Measurements from ENCODE around the gene NEURL1.

DNA sequence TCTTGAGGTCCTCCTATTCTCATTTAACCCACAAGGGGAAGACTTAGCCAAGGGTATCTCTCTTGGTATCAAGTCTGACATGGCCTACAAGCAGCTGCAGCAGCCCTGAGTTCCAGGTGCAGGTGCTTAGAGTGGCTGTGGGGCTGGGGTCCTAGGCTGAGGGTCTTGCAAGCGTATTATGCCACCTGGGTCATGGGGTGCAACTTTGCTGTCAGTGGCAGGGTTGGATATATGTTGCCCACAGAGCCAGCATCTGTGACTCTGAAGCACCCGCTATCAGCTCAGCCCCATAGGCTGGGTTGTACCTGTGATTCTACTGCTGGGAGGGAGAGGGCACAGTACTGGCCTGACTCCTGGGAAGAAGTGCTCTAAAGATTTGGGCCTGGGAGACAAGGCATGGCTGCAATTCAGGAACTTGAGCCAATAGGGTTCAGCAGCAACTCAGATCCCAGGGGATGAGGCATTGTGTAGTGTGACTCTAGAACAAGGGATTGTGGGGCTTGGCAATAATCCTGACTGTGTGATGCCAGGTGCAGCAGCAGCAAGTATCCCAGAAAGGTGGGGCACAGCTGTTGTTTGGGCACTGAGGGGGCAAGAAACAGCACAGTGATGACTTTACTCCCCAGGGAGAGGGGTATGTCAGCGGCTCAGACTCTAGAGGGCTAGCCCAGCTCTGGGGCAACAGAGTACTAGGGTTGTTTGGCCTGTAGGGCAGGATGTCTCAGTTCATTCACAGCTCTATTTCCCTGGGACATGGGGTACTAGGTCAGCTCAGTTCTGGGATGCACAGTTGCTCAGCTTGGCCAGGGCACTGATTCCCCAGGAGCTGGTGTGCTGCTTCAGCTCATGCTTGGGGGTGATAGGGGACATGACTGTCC, 41.4 kb downstream of the NEURL1 start:
- TF ChIP-seq, protein P1, sequence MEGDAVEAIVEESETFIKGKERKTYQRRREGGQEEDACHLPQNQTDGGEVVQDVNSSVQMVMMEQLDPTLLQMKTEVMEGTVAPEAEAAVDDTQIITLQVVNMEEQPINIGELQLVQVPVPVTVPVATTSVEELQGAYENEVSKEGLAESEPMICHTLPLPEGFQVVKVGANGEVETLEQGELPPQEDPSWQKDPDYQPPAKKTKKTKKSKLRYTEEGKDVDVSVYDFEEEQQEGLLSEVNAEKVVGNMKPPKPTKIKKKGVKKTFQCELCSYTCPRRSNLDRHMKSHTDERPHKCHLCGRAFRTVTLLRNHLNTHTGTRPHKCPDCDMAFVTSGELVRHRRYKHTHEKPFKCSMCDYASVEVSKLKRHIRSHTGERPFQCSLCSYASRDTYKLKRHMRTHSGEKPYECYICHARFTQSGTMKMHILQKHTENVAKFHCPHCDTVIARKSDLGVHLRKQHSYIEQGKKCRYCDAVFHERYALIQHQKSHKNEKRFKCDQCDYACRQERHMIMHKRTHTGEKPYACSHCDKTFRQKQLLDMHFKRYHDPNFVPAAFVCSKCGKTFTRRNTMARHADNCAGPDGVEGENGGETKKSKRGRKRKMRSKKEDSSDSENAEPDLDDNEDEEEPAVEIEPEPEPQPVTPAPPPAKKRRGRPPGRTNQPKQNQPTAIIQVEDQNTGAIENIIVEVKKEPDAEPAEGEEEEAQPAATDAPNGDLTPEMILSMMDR (conservative IDR thresholded peaks at IDR 0.05; ENCODE audit: low read depth, low read length), result no peak
- TF ChIP-seq EZH2phosphoT487 (IDR thresholded peaks at IDR 0.05; ENCODE audit: borderline replicate concordance, low read length), result no peak
- TF ChIP-seq EZH2 (IDR thresholded peaks at IDR 0.05; ENCODE audit: low read length, unreplicated experiment), result no peak

All from PC-3 (cell line).